ENCODE measurements around the gene THBS3. TPM values are rescaled to one million over a fixed set of nuclear protein-coding genes. Genes with fewer than 3 reads are reported as not detected.
"Not testable (repeated sequence)": the region's sequence is repeated elsewhere in the genome, so short reads cannot be mapped to it uniquely, and the experiment has no call there.

The THBS3 gene
- total RNA-seq, 2 experiments from 2014 or later = 15.4 to 15.7 TPM

- H3K36me3 Mint-ChIP-seq (ENCODE audit: low read depth) = peaks cover 2% of the 10 kb centered on the region
These were observed 14.3 kb downstream of the THBS3 start for GRCh38 chr1:155193275-155193990.

DNA sequence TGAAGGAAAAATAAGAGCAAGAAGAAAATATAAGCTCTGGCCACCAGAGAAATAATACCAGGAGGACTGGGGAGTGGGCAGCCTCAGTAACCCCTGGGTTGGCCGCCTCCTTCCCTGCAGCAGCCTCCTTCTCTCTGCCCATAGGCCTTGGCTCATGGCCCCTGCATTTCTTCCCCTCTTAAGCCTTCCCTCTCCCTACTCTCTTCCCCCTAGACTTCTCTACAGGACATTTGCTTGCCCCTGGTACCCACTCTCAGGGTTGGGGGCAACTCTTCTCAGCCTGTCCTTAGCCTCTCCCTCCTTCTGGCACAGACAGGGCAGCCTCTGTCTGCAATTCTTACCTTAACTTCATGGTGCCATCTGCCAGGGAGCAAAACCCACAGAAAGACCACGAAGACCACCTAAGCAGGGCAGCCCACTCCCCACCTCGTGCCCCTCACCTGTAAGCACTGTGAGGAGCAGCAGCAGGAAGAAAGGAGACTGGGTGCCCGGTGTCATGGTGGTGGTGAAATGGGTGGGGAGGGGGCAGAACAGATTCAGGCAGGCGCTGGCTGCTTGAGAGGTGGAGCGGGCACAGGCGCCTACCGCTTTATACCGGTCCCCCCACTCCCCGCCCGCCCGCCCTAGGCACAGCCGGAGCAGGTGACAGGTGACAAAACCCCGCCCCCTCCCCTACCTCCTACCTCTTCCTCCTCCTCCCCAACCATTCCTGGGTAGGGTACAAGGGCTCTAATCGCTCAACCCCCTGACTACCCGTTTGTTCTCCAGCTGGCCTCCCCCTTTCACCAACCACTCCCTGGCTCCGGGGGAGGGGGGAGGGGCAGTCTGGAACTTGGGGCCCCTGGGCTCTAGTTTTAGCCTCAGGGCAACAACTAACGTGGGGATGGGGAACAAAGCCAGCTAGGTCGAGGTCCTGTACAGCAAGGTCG is 15.1 kb downstream of the THBS3 start:
- peaks cover 29% of the 10 kb centered on the region for H3K4me1 Mint-ChIP-seq (ENCODE audit: low read depth)
- peaks cover 2% of the 10 kb centered on the region for H3K36me3 Mint-ChIP-seq (ENCODE audit: low read depth)
- DNase-seq = peak; percentile 60
- H3K27me3 Mint-ChIP-seq (ENCODE audit: low read depth) = no peaks in the 10 kb centered on the region
- no peaks in the 10 kb centered on the region for H3K9me3 Mint-ChIP-seq
- CTCF ChIA-PET = interaction anchor here (0.6 to 3.7 kb wide), 11 partner anchors 8 to 160 kb away, joined by 3 to 79 read pairs (median 8); partner anchors contain the start of genes KRTCAP2, MTX1 and THBS3
- intact Hi-C loops (cut with micrococcal nuclease) = loop anchor here (1.0 to 5.0 kb wide), 5 partner anchors 16 to 220 kb away; partner anchors contain the start of genes CKS1B, FDPS, RUSC1 and SHC1
- peak overlapping the region; percentile 93 for H3K4me3 Mint-ChIP-seq
- peak overlapping the region; percentile 96 for H3K27ac Mint-ChIP-seq

More at GRCh38 chr1:155193275-155193990, 14.3 kb downstream of the THBS3 start:
- CTCF ChIA-PET = interaction anchor here (0.5 to 3.7 kb wide), 16 partner anchors 9 to 829 kb away, joined by 3 to 79 read pairs (median 6); partner anchors contain the start of genes KRTCAP2, MTX1 and THBS3
- intact Hi-C loops (cut with micrococcal nuclease) = loop anchor here (1.0 to 5.0 kb wide), 5 partner anchors 17 to 221 kb away; partner anchors contain the start of genes CKS1B, FDPS, RUSC1 and SHC1
- Mint-ChIP-seq H3K4me3 (peak overlapping the region; percentile 93), H3K27ac (peak overlapping the region; percentile 96), H3K27me3 (ENCODE audit: low read depth) (no peaks in the 10 kb centered on the region), H3K4me1 (ENCODE audit: low read depth) (peaks cover 27% of the 10 kb centered on the region), H3K9me3 (no peaks in the 10 kb centered on the region)
- peak; percentile 86 for DNase-seq

DNA sequence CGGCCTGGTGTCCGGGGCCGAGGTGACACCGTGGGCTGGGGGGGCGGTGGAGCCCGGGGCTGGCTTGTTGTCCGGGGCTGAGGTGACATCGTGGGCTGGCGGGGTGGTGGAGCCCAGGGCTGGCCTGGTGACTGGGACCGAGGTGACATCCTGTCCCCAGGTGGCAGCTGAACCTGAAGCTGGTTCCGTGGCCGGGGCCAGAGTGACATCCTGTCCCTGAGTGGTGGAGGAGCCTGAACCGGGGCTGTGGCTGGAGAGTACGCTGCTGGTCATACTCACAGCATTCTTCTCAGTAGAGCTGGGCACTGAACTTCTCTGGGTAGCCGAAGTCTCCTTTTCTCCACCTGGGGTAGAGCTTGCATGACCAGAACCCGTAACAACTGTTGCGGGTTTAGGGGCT is 15.8 kb downstream of the THBS3 start:
- intact Hi-C loops (cut with micrococcal nuclease) = loop anchor here (5.0 kb wide), 4 partner anchors 115 to 220 kb away; partner anchors contain the start of genes CKS1B, FDPS, RUSC1 and SHC1
- CTCF ChIA-PET = interaction anchor here (1.3 to 3.7 kb wide), 3 partner anchors 16 to 19 kb away, joined by 3 to 79 read pairs (median 35); partner anchors contain the start of genes KRTCAP2, MTX1 and THBS3
- H3K27me3 Mint-ChIP-seq (ENCODE audit: low read depth) = no peaks in the 10 kb centered on the region
- H3K4me1 Mint-ChIP-seq (ENCODE audit: low read depth) = peaks cover 29% of the 10 kb centered on the region
- no peak for DNase-seq
- peaks cover 2% of the 10 kb centered on the region for H3K36me3 Mint-ChIP-seq (ENCODE audit: low read depth)
- peak overlapping the region; percentile 36 for H3K27ac Mint-ChIP-seq
- H3K4me3 Mint-ChIP-seq = no peak overlapping the region
- H3K9me3 Mint-ChIP-seq = no peaks in the 10 kb centered on the region

DNA sequence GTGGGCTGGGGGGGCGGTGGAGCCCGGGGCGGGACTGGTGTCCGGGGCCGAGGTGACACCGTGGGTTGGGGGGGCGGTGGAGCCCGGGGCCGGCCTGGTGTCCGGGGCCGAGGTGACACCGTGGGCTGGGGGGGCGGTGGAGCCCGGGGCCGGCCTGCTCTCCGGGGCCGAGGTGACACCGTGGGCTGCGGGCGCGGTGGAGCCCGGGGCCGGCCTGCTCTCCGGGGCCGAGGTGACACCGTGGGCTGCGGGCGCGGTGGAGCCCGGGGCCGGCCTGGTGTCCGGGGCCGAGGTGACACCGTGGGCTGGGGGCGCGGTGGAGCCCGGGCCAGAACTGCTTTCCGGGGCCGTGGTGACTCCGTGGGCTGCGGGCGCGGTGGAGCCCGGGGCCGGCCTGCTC is 17.8 kb downstream of the THBS3 start:
- H3K27ac Mint-ChIP-seq; H3K36me3 Mint-ChIP-seq (ENCODE audit: low read depth); H3K27me3 Mint-ChIP-seq (ENCODE audit: low read depth); H3K4me3 Mint-ChIP-seq; H3K9me3 Mint-ChIP-seq; CTCF ChIA-PET; DNase-seq: not testable (repeated sequence)
- intact Hi-C loops (cut with micrococcal nuclease) = loop anchor here (5.0 kb wide), 4 partner anchors 117 to 218 kb away; partner anchors contain the start of genes CKS1B, FDPS, RUSC1 and SHC1
- peaks cover 23% of the 10 kb centered on the region for H3K4me1 Mint-ChIP-seq (ENCODE audit: low read depth)

DNA sequence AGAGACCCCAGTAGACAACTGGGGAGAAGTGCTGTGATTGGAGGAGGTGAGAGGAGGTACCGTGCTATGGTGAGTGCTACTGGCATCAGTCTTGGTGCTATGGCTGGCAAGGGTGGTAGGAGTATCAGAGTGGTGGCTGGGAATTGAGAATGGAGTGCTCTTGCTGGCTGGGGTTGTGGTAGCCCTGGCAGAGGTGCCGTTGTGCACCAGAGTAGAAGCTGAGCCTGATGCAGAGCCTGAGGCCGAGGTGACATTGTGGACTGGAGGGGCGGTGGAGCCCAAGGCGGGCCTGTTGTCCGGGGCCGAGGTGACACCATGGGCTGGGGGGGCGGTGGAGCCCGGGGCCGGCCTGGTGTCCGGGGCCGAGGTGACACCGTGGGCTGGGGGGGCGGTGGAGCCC is 19.4 kb downstream of the THBS3 start:
- DNase-seq = no peak
- Mint-ChIP-seq H3K4me1 (ENCODE audit: low read depth) (peaks cover 11% of the 10 kb centered on the region), H3K4me3 (no peak overlapping the region), H3K36me3 (ENCODE audit: low read depth) (peaks cover 5% of the 10 kb centered on the region), H3K27me3 (ENCODE audit: low read depth) (no peaks in the 10 kb centered on the region), H3K9me3 (no peaks in the 10 kb centered on the region), H3K27ac (peak overlapping the region; percentile 32)
- CTCF ChIA-PET = no interaction called here
- intact Hi-C loops (cut with micrococcal nuclease) = no loop called here

GRCh38 chr1:155187456-155187891 is 20.2 kb downstream of the THBS3 start:
- peaks cover 5% of the 10 kb centered on the region for H3K36me3 Mint-ChIP-seq (ENCODE audit: low read depth)
- CTCF ChIA-PET = no interaction called here
- DNase-seq = no peak
- no peak overlapping the region for H3K4me3 Mint-ChIP-seq
- no peaks in the 10 kb centered on the region for H3K9me3 Mint-ChIP-seq
- H3K27me3 Mint-ChIP-seq (ENCODE audit: low read depth) = no peaks in the 10 kb centered on the region
- no peak overlapping the region for H3K27ac Mint-ChIP-seq
- peaks cover 5% of the 10 kb centered on the region for H3K4me1 Mint-ChIP-seq (ENCODE audit: low read depth)
- intact Hi-C loops (cut with micrococcal nuclease) = no loop called here

DNA sequence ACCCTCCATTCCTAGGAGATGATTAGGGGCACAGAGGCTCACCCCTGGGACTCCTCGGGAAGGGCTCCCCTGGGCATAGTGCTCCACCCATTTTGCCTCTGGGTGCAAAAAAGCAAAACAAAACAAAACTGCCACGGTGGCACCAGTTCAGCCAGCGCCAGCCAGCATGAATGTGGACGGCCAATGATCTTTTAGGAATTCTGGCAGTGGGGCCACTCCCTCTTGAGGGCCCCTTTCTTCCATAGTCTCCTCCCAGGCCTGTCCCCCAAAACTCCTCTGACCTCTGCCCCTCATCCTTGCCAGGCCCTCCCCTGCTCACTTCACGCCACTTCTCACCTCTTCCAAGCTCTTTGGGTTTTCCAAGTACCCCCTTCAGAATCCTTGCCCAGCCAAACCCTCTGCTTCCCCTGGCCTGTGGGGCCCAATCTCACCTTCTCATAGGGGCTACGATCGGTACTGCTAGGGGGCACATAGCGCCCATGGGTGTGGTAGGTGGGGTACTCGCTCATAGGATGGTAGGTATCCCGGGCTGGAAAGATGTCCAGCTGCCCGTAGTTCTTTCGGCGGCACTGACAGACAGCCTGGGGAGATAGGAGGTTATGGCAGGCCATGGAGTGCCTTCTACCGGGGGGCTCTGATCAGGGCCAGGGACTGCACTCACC is 20.8 kb downstream of the THBS3 start:
- Mint-ChIP-seq H3K27me3 (ENCODE audit: low read depth) (no peaks in the 10 kb centered on the region), H3K4me3 (no peak overlapping the region), H3K9me3 (no peaks in the 10 kb centered on the region), H3K4me1 (ENCODE audit: low read depth) (peaks cover 3% of the 10 kb centered on the region), H3K27ac (no peak overlapping the region), H3K36me3 (ENCODE audit: low read depth) (peaks cover 7% of the 10 kb centered on the region)
- intact Hi-C loops (cut with micrococcal nuclease) = no loop called here
- DNase-seq = no peak
- CTCF ChIA-PET = no interaction called here

- peaks cover 7% of the 10 kb centered on the region for H3K36me3 Mint-ChIP-seq (ENCODE audit: low read depth)
- H3K4me3 Mint-ChIP-seq = no peak overlapping the region
- no peak overlapping the region for H3K27ac Mint-ChIP-seq
- intact Hi-C loops (cut with micrococcal nuclease) = no loop called here
- CTCF ChIA-PET = interaction anchor here (0.6 to 2.5 kb wide), 3 partner anchors 8 to 21 kb away, joined by 3 to 11 read pairs (median 8); partner anchors contain the start of genes THBS3 and TRIM46
- H3K27me3 Mint-ChIP-seq (ENCODE audit: low read depth) = no peaks in the 10 kb centered on the region
- no peaks in the 10 kb centered on the region for H3K9me3 Mint-ChIP-seq
- H3K4me1 Mint-ChIP-seq (ENCODE audit: low read depth) = peaks cover 3% of the 10 kb centered on the region
- DNase-seq = no peak
These were observed 21.5 kb downstream of the THBS3 start for GRCh38 chr1:155186067-155186793.

DNA sequence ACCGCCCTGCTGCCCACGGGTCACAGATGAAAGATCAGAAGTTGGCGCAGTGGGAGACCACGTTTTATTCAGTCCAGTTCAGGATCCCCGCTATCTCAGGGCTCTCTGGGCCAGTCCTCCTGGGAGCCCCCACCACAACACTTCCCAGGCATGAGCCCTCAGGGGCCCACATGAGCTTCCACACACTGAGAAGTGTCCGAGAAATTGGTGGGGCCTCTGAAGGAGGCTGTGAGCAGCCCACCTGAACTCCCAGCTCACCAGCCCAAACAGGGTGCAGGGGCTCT is 22.0 kb downstream of the THBS3 start:
- DNase-seq = no peak
- H3K4me3 Mint-ChIP-seq = no peak overlapping the region
- CTCF ChIA-PET = interaction anchor here (0.6 to 2.5 kb wide), 3 partner anchors 8 to 22 kb away, joined by 3 to 11 read pairs (median 8); partner anchors contain the start of genes THBS3 and TRIM46
- H3K27me3 Mint-ChIP-seq (ENCODE audit: low read depth) = no peaks in the 10 kb centered on the region
- peaks cover 3% of the 10 kb centered on the region for H3K4me1 Mint-ChIP-seq (ENCODE audit: low read depth)
- no peaks in the 10 kb centered on the region for H3K9me3 Mint-ChIP-seq
- peaks cover 7% of the 10 kb centered on the region for H3K36me3 Mint-ChIP-seq (ENCODE audit: low read depth)
- intact Hi-C loops (cut with micrococcal nuclease) = no loop called here
- no peak overlapping the region for H3K27ac Mint-ChIP-seq

DNA sequence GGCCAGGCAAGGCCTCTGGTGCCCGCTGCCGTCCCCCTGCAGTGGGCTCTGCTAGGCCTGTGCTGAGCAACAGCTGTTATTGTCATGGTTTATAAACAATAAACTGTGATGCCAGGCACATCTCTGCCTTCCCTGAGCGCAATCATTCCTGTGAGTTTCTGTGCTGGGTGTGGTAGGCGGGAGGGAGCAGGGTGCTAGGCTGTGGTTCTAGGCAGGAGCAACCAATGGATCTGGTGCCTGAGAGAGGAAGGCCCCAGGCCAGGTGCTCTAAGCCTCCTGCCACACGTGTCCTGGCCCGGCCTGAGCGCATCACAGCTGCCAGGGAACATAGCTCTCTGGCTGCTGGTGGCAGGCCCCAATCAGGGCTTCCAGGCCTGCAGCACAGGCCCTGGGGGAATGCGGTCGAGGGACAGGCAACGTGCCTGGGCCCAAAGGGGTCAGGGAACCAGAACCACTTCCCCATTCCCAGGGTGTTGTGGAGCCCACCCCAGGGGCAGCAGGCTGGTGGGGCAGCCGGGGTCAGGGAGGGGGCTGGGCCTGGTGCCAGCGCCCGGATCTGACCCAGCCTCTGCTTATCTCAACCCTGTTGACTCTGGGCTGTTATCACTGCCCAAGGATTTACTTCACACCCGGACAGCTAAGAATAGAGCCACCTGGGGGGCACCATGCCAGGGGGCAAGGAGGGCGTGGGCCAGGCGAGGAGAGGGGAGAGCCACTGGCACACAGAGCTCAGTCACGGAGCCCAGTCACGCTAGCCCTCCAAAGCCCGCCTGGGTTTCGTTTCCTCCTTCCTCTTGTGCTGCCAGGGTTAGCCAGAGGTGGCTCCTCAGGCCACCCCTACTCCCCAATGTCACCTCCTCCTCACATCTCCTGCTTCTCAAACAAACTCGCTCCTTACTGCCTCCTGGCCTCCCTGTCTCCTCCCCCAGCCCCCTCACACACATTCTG is 22.6 kb downstream of the THBS3 start:
- intact Hi-C loops (cut with micrococcal nuclease) = no loop called here
- peaks cover 3% of the 10 kb centered on the region for H3K4me1 Mint-ChIP-seq (ENCODE audit: low read depth)
- CTCF ChIA-PET = interaction anchor here (0.6 to 2.5 kb wide), 5 partner anchors 9 to 22 kb away, joined by 3 to 11 read pairs (median 3); partner anchors contain the start of genes KRTCAP2, THBS3 and TRIM46
- H3K9me3 Mint-ChIP-seq = no peaks in the 10 kb centered on the region
- no peak overlapping the region for H3K4me3 Mint-ChIP-seq
- no peaks in the 10 kb centered on the region for H3K27me3 Mint-ChIP-seq (ENCODE audit: low read depth)
- no peak overlapping the region for H3K27ac Mint-ChIP-seq
- peaks cover 7% of the 10 kb centered on the region for H3K36me3 Mint-ChIP-seq (ENCODE audit: low read depth)
- no peak for DNase-seq

All from activated naive CD4-positive, alpha-beta T cell treated with anti-CD3 and anti-CD28 coated beads for 36 hours (primary cell).